Stimulated activated CD4-positive, alpha-beta T cell treated with anti-CD3 and anti-CD28 coated beads, TNF-alpha, amount 100 ng/mL, for 4 hours (primary cell): Measurements from ENCODE around the gene POMGNT2.
"Not testable (repeated sequence)": the region's sequence is repeated elsewhere in the genome, so short reads cannot be mapped to it uniquely, and the experiment has no call there.

Experiments
- DNase-seq, 3 experiments: peaks; one replicate each; pipeline ENCODE4 v3.0.0-alpha.2; 2020; ENCODE audit warnings: low read depth in 3 of 3

POMGNT2 gene

GRCh38 chr3:43075904-43076661, 29.8 kb downstream of the POMGNT2 start:
- no peak for DNase-seq

DNA sequence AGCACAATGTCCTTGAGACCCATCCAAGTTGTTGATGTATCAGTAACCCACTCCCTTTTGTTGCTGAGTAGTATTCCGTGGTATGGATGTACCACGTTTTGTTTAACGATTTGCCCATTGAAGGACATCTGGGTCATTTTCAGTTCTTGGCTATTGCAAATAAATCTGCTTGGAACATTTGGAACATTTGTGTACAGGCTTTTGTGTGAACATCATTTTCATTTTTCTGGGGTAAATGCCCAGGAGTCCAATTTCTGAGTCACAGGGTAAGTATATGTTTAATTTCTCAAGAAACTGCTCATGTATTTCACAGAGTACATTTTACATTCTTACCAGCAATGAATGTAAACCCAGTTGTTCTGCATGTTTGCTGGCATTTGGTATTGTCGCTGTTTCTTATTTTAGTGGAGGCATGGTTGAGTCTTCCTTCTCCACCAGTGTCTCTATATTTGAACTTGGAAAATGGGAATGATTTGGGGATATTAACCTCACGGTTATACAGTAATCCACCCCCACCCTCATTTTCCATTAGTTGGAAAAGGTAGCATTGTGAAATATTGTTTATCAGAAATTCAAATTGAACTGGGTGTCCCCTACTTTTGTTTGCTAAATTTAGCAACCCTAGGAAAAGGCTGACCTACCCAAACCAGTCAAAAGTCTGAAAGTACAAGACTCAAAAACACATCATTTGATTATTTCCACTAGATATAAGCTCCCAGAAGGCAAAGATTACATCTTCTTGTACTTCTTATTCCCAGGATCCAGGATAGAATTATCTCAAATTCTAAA, 30.8 kb downstream of the POMGNT2 start:
- DNase-seq: no peak

DNA sequence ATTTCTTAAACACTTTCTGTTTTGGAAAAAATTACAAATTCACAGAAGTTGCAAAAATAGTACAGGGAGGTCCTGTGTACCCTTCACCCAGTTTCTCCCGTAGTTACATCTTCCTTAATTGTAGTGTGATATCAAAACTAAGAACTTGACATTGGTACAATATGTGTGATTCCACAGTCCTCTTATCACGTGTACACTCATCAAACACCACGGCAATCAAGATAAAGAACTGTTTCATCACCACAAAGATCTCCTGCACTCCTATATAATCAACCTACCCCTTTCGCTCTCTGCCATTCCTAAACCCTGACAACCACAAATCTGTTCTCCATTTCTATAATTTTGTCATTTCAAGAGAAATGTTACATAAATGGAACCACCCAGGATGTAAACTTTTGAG, 31.4 kb downstream of the POMGNT2 start:
- no peak for DNase-seq

- DNase-seq: no peak
Observed at GRCh38 chr3:43073836-43074220, 32.1 kb downstream of the POMGNT2 start.

GRCh38 chr3:43073116-43073835, 32.6 kb downstream of the POMGNT2 start:
- DNase-seq: no peak

GRCh38 chr3:43072361-43072760, 33.5 kb downstream of the POMGNT2 start:
- DNase-seq: no peak

DNA sequence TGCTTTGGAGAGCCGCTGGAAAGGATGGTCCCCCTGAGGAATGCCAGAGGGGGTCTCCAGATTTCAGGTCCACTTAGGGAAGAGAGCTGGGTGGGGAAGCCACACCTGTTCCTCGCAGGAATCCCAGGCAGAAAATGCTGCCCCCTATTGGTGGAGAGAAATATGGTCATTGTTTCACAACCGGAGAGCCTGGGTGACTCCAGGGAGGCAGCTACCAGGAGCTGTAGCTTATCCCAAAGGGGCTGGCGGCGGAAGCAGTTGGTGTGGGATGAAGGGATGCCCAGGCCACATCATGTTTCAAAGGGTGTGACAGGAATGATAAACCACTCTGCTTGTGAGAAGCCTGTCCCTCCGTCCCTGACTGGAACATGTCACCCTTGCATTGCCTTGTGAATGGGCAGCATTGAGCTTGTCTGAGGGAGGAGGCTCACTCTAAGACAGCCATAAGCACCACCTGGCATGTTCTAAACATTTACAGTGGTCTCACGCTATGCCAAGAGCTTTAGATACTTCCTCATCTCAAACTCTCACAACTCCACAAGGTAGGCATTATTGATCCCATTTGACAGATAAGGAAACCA, 34.5 kb downstream of the POMGNT2 start:
- no peak for DNase-seq

GRCh38 chr3:43070670-43071069, 35.2 kb downstream of the POMGNT2 start:
- not testable (repeated sequence) for DNase-seq

GRCh38 chr3:43063114-43063513, 42.8 kb downstream of the POMGNT2 start:
- DNase-seq: no peak

DNA sequence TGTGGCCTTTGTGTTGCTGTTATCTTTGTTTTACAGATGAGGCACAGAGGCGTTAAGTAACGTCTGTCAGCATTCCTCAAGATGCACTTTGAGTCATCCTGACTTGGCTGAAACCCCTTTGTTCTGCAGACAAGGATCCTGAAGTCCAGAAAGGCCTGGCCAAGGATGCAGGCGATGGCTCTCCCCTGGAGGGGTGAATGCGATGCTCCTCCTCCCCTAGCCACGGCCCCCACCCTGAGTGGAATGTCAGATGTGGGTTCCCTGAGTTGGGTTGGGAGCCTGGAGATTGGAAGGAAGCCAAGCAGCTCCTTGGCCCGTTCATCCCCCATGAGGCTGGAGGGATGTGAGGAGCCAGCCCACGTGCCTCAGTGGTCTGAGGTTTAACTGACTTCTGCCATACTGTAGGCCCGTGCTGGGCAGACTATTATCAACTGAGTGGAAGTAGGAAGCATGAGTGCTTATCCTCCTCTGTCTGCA, 43.3 kb downstream of the POMGNT2 start:
- DNase-seq: no peak

GRCh38 chr3:43062040-43062563, 43.8 kb downstream of the POMGNT2 start:
- no peak for DNase-seq

- DNase-seq: no peak
Observed at GRCh38 chr3:43061101-43061895, 44.6 kb downstream of the POMGNT2 start.

- no peak for DNase-seq
Observed at GRCh38 chr3:43059456-43059855, 46.4 kb downstream of the POMGNT2 start.

GRCh38 chr3:43055806-43056770, 49.8 kb downstream of the POMGNT2 start:
- no peak for DNase-seq

DNA sequence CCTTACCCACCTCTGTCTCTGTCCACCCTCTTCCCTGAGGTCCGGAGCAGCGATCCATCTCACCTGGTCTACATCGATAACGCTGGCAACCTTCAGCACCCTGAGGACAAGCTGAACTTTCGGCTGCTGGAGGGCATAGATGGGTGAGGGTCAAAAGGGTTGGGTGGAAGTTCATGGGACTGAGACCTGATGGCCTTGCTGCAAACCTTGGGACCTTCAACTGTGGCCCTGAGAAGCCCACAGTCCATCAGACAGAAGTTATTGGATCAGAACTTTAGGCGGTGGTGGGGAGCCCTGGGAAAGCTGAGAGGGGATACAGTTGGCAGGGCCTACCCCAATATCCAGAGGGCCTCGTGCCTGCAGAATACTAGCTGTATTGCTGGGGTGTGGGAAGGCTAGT, 50.5 kb downstream of the POMGNT2 start:
- no peak for DNase-seq

GRCh38 chr3:43054754-43055153, 51.1 kb downstream of the POMGNT2 start:
- no peak for DNase-seq

DNA sequence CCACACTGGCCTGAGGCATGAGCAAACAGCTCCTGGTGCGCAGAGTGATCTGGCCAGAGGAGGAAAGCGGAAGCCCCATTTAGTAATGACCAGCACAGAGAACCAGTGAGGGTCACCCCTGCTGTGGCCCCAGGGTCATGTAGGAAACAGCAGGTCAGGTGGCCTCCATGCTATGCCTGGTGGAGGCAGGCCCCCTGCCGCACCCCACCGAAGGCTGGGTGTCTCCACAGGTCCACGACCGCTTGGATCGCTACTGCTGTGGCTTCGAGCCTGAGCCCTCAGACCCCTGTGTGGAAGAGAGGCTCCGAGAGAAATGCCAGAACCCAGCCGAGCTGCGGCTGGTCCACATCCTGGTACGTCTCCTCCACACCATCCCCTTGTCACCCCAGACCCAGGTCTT, 52.6 kb downstream of the POMGNT2 start:
- DNase-seq: no peak

DNA sequence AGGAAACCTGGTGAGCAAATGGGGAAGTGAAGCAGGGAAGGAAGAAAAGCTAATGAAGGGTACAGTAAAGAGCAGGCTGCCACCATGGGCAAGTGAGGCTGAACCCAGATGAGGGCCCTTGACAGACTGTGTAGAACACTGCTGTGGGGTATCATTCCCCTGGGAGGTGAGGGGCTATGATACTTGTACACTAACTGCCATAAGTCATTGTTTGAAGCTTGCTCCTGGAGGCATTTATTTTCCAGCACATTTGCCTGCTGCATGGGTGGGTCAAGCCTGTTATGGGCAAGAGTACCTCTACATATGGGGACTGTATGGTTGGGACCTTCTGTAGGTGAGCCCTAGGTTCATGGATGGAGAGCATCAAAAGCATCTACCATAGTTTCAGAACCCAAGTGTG, 57.4 kb downstream of the POMGNT2 start:
- DNase-seq: no peak

GRCh38 chr3:43046583-43046982, 59.3 kb downstream of the POMGNT2 start:
- no peak for DNase-seq

GRCh38 chr3:43045079-43045478, 60.8 kb downstream of the POMGNT2 start:
- not testable (repeated sequence) for DNase-seq
